GM19468 (cell line): ENCODE measurements around the gene IKZF3.
"Not testable (repeated sequence)": the region's sequence is repeated elsewhere in the genome, so short reads cannot be mapped to it uniquely, and the experiment has no call there.

Experiments
- ATAC-seq: cut with Tn5 transposase; IDR thresholded peaks from one replicate; pipeline ENCODE4 v1.9.1; 2021; ENCODE audit warnings: mild to moderate bottlenecking, moderate library complexity, moderate number of reproducible peaks; ENCODE audit not compliant: unreplicated experiment; ENCODE audit errors: extremely low read depth

Gene IKZF3

GRCh38 chr17:39729280-39729851 is 134.7 kb downstream of the IKZF3 start:
- no peak for ATAC-seq

- no peak for ATAC-seq
Measured at GRCh38 chr17:39727556-39727955, 136.6 kb downstream of the IKZF3 start.

GRCh38 chr17:39726617-39727016 is 137.5 kb downstream of the IKZF3 start:
- ATAC-seq = no peak

GRCh38 chr17:39725923-39726322 is 138.2 kb downstream of the IKZF3 start:
- not testable (repeated sequence) for ATAC-seq

- ATAC-seq = no peak
Measured at GRCh38 chr17:39724731-39725130, 139.4 kb downstream of the IKZF3 start.

GRCh38 chr17:39722965-39723848 is 140.9 kb downstream of the IKZF3 start:
- no peak for ATAC-seq

GRCh38 chr17:39722104-39722503 is 142.0 kb downstream of the IKZF3 start:
- no peak for ATAC-seq

- ATAC-seq = no peak
Measured at GRCh38 chr17:39719563-39720355, 144.4 kb downstream of the IKZF3 start.

- no peak for ATAC-seq
Measured at GRCh38 chr17:39717660-39718059, 146.5 kb downstream of the IKZF3 start.

- no peak for ATAC-seq
Measured at GRCh38 chr17:39716879-39717536, 147.1 kb downstream of the IKZF3 start.

- ATAC-seq = no peak
Measured at GRCh38 chr17:39716073-39716818, 147.9 kb downstream of the IKZF3 start.

GRCh38 chr17:39715375-39716072 is 148.6 kb downstream of the IKZF3 start:
- ATAC-seq = no peak

- no peak for ATAC-seq
Measured at GRCh38 chr17:39714234-39714633, 149.9 kb downstream of the IKZF3 start.

GRCh38 chr17:39711851-39712250 is 152.3 kb downstream of the IKZF3 start:
- no peak for ATAC-seq

GRCh38 chr17:39711071-39711470 is 153.0 kb downstream of the IKZF3 start:
- not testable (repeated sequence) for ATAC-seq

GRCh38 chr17:39709998-39710964 is 153.8 kb downstream of the IKZF3 start:
- ATAC-seq = no peak

GRCh38 chr17:39709319-39709997 is 154.7 kb downstream of the IKZF3 start:
- no peak for ATAC-seq
